ENCODE results near the gene VPS13D.

VPS13D gene

DNA sequence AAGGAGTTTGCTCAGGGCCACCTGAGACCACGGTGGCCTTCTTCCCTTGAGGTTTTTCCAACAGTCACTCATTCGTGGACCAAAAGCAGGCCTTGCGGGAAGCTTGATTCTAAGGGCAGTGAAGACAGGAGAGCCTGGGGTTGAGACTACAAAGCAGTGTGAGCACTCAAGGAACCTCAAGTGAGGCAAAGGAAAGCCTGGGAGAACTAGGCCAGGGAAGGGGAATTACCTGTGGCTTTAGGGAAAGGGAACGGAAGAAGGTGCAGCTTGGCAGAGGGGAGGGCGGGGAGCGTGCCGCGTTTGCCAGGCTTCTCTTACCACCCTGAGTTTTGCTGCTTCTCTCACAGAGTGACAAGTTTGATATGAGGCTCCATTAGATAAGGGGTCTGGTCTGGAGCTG, 273.9 kb downstream of the VPS13D start:
- no peak overlapping the region for H3K4me3 ChIP-seq (replicated peaks in 1 of 2; ENCODE audit: low read depth in 2 of 2, low read length in 2 of 2)
- DNase-seq (ENCODE audit: low read depth in 2 of 2) = no peak
- TF ChIP-seq CTCF (IDR thresholded peaks at IDR 0.05; ENCODE audit: low read depth, low read length) = no peak

DNA sequence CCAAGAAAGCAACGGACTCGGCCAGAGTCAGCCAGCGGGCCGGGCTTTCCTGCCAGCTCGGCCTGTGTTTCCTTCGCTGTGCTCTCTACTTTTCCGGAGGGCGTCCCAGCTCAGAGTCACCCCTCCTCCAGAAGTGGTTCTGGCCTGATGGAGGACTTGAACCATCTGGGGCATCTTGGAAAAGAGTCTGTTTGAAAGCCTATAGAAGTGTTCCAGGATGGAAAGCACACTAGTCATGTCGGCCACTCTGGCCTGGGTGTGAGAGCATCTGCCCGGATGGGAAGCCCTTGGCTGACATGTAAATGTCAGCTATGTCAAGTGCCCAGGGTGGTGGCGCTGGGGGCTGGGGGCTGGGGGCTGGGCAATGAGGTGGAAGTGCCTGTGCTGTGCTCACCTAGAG, 274.8 kb downstream of the VPS13D start:
- no peak for DNase-seq (ENCODE audit: low read depth in 2 of 2)
- no peak overlapping the region for H3K4me3 ChIP-seq (replicated peaks in 1 of 2; ENCODE audit: low read depth in 2 of 2, low read length in 2 of 2)
- TF ChIP-seq CTCF (IDR thresholded peaks at IDR 0.05; ENCODE audit: low read depth, low read length) = no peak

DNA sequence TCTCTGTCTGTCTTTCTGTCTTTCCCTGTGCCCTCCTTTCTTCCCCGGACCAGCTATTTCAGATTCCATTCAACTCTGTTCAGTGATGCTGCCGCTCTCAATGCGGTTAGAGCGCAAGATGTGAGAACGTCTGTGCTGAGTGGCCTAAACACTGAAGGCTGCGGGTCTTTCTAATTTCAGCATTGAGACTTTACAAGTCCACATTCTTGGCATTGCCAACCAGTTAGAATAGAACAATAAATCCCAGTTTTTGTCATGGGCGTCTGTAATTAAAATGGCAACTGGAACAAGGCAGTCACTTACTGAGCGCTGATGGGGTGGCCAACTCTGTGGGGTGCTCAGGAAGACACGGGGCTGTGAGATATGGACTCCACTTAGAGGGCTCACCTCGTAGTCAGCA, 275.4 kb downstream of the VPS13D start:
- DNase-seq (ENCODE audit: low read depth in 2 of 2) = no peak
- no peak overlapping the region for H3K4me3 ChIP-seq (replicated peaks in 1 of 2; ENCODE audit: low read depth in 2 of 2, low read length in 2 of 2)
- no peak for TF ChIP-seq CTCF (IDR thresholded peaks at IDR 0.05; ENCODE audit: low read depth, low read length)

- no peak overlapping the region for H3K4me3 ChIP-seq (replicated peaks in 1 of 2; ENCODE audit: low read depth in 2 of 2, low read length in 2 of 2)
- no peak for DNase-seq (ENCODE audit: low read depth in 2 of 2)
- TF ChIP-seq CTCF (IDR thresholded peaks at IDR 0.05; ENCODE audit: low read depth, low read length) = no peak
These were observed 275.9 kb downstream of the VPS13D start for GRCh38 chr1:12505639-12506280.

DNA sequence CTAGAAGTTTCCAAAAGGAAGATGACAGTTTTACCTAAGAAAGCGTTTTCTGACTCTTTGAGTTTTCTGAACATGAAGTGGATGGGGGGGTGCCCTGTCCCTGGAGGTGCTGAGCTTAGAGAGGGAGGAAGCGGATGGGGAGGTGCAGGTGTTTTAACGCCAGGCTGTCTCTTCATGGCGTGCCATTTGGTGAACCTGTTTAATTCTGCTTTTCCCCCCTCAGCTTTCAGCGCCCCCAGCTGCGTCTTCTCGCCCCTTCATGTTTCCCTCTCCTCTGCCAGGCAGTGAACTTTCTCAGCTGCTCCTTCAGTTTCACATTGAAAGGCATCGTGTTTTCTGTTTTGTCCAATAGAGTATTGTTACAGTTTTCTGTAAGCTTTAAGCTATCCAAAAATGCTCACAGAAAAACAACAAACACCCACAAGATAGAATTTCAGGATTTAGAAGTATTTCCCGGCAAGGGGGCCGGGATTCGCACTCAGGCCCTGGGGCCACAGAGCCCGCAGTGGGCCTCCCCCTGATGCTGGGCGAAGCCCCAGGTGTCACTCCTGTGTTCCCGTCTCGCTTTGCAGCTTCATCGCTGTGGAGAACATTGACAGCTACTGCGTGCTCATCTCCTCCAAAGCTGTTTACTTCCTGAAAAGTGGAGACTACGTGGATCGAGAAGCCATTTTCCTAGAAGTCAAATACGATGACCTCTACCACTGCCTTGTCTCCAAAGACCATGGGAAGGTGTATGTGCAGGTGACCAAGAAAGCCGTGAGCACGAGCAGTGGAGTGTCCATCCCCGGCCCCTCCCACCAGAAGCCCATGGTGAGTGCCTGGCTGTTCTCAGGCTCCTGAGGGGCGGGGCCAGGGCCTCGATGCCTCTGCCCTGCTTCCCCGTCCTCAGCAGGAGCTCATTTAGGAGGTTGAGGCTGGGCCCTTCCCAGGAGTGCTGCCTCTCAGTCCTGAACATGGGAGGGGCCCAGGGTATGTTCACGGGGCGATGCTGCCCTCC, 276.8 kb downstream of the VPS13D start:
- TF ChIP-seq CTCF (IDR thresholded peaks at IDR 0.05; ENCODE audit: low read depth, low read length) = no peak
- H3K4me3 ChIP-seq (replicated peaks in 1 of 2; ENCODE audit: low read depth in 2 of 2, low read length in 2 of 2) = no peak overlapping the region
- no peak for DNase-seq (ENCODE audit: low read depth in 2 of 2)

DNA sequence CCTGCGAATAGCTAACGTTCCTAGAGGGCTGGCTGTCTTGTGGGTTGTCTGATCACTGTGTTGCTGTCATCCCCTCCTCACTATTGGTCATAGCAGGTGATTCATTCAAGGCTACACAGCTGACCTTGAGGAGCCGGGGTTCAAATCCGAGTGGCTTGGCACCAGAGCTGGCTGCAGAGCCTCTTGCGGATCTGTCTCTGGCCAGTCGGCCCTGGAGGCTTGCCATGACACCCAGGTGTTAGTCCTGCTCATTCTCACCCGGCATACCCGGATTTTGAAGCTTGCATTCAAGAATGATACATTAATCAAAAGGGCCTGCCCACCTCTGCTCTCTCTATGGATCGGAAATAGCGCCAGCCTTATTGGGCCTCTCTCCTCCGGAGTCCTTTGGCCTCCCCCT, 277.8 kb downstream of the VPS13D start:
- H3K4me3 ChIP-seq (replicated peaks in 1 of 2; ENCODE audit: low read depth in 2 of 2, low read length in 2 of 2) = no peak overlapping the region
- no peak for TF ChIP-seq CTCF (IDR thresholded peaks at IDR 0.05; ENCODE audit: low read depth, low read length)
- no peak for DNase-seq (ENCODE audit: low read depth in 2 of 2)
